DMS153 treated with DMSO at 0.1 percent for 48 hours (cell line): ENCODE results near the gene MOB4.
"Not testable (repeated sequence)": the region's sequence is repeated elsewhere in the genome, so short reads cannot be mapped to it uniquely, and the experiment has no call there.

Experiments
- DNase-seq: peaks from one replicate; lab custom pipeline; 2025; ENCODE audit not compliant: unreplicated experiment; lab: John Stamatoyannopoulos, UW

MOB4 gene

GRCh38 chr2:197587255-197587654 lies 71.4 kb downstream of the MOB4 start:
- DNase-seq, result not testable (repeated sequence)

DNA sequence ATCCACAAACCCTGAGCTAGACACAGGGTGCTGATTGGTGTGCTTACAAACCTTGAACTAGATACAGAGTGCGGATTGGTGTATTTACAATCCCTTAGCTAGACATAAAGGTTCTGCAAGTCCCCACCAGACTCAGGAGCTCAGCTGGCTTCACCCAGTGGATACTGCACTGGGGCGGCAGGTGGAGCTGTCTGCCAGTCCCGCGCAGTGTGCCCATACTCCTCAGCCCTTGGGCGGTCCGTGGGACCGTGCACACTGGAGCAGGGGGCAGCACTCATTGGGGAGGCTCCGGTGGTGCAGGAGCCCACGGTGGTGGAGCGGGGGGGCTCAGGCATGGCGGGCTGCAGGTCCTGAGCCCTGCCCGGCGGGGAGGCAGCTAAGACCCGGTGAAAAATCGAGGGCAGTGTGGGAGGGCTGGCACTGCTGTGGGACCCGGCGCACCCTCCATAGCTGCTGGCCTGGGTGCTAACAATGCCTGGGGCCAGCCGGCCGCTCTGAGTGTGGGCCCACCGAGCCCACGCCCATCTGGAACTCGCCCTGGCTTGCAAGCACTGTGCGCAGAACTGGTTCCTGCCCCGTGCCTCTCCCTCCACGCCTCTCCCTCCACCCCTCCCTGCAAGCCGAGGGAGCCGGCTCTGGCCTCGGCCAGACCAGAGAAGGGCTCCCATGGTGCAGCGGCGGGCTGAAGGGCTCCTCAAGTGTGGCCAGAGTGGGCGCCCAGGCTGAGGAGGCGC lies 75.6 kb downstream of the MOB4 start:
- no peak for DNase-seq

DNA sequence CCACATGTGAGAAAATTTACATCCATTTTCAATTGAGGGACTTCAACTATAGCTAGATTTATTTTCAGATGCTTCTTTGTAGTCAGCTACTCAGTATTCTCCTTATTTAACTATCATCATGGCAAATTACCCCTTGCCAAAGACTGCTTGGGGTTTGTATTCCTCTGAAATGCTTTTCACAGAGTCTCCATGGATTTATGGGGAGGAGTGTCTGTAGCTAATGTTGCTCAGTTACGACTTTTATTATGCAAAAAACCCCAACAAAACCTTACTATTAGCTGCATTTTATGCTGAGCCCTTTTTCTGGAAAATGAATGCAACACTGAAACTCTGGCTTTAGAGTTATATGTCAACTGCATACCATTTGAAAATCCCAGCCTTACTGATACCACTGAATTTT lies 80.9 kb downstream of the MOB4 start:
- DNase-seq, result no peak

GRCh38 chr2:197597166-197597565 lies 81.3 kb downstream of the MOB4 start:
- no peak for DNase-seq

- DNase-seq, result no peak
These were observed 82.6 kb downstream of the MOB4 start for GRCh38 chr2:197598450-197598849.

DNA sequence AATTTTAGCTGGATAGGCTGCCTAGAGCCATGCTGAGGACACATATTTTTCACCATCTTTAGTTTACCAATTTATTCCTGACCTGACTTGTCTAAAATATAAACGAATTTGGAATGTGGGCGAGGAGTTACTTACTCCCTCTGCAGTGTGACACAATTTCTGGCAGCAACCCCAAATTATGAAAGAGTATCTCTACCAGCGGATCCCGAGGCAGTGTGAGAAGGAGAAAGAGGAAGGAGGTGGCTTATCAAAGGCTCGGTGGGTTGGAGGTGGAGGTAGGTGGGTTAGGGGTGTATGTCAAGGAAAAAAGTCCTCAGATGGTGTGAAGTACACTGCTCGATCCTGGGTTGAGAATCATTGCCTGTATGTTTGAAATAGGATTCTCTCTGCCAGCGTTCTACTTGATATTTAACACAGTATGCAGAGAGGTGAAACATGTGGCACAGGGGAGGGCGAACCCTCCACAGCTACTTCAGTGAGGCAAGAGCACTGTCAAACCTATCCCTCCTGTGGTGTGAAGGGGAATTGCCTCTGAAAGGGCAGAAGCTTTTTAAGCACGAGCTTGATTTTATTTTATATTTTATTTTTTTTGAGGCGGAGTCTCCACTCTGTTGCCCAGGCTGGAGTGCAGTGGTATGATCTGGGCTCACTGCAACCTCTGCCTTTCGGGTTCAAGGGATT lies 83.6 kb downstream of the MOB4 start:
- no peak for DNase-seq

DNA sequence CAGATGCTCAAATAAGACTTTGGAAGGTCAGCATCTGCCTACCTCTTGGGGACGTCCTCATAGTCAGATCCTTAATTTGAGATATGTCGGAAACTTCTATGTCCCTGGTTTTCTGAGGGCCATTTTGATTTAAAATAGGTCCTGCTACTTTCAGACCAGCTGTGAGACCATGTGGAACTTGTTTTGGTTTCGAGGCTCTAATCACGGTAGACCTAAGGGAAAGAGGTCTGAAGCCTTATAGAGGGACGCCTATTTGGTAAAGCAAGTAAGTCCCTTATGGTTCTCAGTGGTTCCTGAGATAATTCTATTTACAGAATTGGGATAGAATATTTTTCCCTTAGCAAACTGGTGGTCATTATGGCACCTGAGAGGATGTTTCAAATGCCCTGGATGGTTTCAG lies 84.4 kb downstream of the MOB4 start:
- no peak for DNase-seq

GRCh38 chr2:197601726-197602125 lies 85.9 kb downstream of the MOB4 start:
- DNase-seq, result no peak
